HG03432 (cell line): ENCODE measurements around the gene ABTB1.

ENCODE experiments used
- ATAC-seq: cut with Tn5 transposase; IDR thresholded peaks from one replicate; pipeline ENCODE4 v1.9.1; 2021; ENCODE audit warnings: mild to moderate bottlenecking, moderate library complexity; ENCODE audit not compliant: unreplicated experiment

ABTB1 gene

GRCh38 chr3:127686512-127686894 is 13.8 kb downstream of the ABTB1 start:
- no peak for ATAC-seq

GRCh38 chr3:127687228-127687737 is 14.5 kb downstream of the ABTB1 start:
- ATAC-seq = no peak

- ATAC-seq = no peak
Observed at GRCh38 chr3:127688022-127688415, 15.3 kb downstream of the ABTB1 start.

- ATAC-seq = no peak
Observed at GRCh38 chr3:127688416-127689265, 15.9 kb downstream of the ABTB1 start.

GRCh38 chr3:127689266-127689860 is 16.6 kb downstream of the ABTB1 start:
- ATAC-seq = no peak

- ATAC-seq = no peak
Observed at GRCh38 chr3:127690106-127690505, 17.4 kb downstream of the ABTB1 start.

- ATAC-seq = no peak
Observed at GRCh38 chr3:127690823-127691452, 18.2 kb downstream of the ABTB1 start.

- ATAC-seq = no peak
Observed at GRCh38 chr3:127691489-127691888, 18.7 kb downstream of the ABTB1 start.

GRCh38 chr3:127691974-127692373 is 19.2 kb downstream of the ABTB1 start:
- no peak for ATAC-seq

GRCh38 chr3:127692501-127693335 is 20.0 kb downstream of the ABTB1 start:
- ATAC-seq = no peak

GRCh38 chr3:127693336-127693843 is 20.6 kb downstream of the ABTB1 start:
- ATAC-seq = no peak

- ATAC-seq = no peak
Observed at GRCh38 chr3:127694467-127695215, 21.9 kb downstream of the ABTB1 start.

- ATAC-seq = peak; percentile 78
Observed at GRCh38 chr3:127697551-127698240, 24.9 kb downstream of the ABTB1 start.

- no peak for ATAC-seq
Observed at GRCh38 chr3:127698286-127698685, 25.5 kb downstream of the ABTB1 start.

GRCh38 chr3:127698691-127699415 is 26.1 kb downstream of the ABTB1 start:
- no peak for ATAC-seq

- ATAC-seq = no peak
Observed at GRCh38 chr3:127699416-127700300, 26.9 kb downstream of the ABTB1 start.

- ATAC-seq = no peak
Observed at GRCh38 chr3:127700406-127700805, 27.7 kb downstream of the ABTB1 start.
